AG04449 (cell line): ENCODE data around the gene GNB1.
"Not testable (repeated sequence)": the region's sequence is repeated elsewhere in the genome, so short reads cannot be mapped to it uniquely, and the experiment has no call there.

Source experiments
- CTCF ChIA-PET: fragments of 350-600 bp; formaldehyde crosslinking; extraction: SDS; loops from one replicate; lab custom pipeline; 2021; ENCODE audit warnings: antibody characterized with exemption; lab: Yijun Ruan, JAX
- POLR2A ChIA-PET: fragments of 400-600, 350-600 bp; formaldehyde crosslinking; extraction: SDS; loops from one replicate; lab custom pipeline; 2020; ENCODE audit warnings: antibody characterized with exemption, inconsistent platforms; lab: Yijun Ruan, JAX
- DNase-seq: peaks from one replicate; pipeline ENCODE4 v3.0.0-alpha.2; 2010; ENCODE audit warnings: low read depth, low spot score
- H3K4me3 ChIP-seq: 2 replicates; pipeline ENCODE4 v1.5.1; 2011; ENCODE audit warnings: low read depth, mild to moderate bottlenecking, control low read depth, low read length
- TF ChIP-seq, protein P1 (sequence below): IDR thresholded peaks from one replicate; pipeline ENCODE4 v1.5.1; 2011; ENCODE audit warnings: mild to moderate bottlenecking, moderate library complexity, low read length, control low read depth, inconsistent platforms; ENCODE audit not compliant: insufficient read depth; ENCODE audit errors: missing control alignments

The GNB1 gene

DNA sequence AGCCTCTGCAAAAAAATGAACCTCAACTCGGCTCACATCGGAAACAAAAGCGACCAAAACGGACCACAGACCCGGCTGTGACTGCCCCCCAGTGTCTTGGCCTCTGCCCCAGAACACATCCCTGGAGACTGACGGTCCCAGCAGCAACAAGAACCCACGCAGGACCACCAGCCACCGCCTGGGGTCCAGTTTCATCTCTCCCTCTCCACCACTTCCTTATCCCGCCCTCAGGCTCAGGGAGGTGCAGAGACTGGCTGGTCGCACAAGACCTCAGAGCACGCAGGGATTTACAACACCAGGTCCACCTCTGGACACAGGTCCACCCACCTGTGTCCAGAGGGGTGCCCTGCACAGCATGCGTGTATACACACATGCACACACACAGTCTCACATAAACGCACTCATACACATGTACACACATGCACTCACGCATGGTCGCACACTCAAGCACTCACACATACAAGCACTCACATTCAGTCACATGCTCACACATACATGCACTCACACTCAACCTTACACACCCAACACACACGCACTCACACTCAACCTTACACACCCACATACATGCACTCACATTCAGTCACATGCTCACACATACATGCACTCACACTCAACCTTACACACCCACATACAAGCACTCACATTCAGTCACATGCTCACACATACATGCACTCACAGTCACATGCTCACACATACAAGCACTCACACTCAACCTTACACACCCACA, 46.8 kb upstream of the GNB1 start:
- TF ChIP-seq, protein P1, sequence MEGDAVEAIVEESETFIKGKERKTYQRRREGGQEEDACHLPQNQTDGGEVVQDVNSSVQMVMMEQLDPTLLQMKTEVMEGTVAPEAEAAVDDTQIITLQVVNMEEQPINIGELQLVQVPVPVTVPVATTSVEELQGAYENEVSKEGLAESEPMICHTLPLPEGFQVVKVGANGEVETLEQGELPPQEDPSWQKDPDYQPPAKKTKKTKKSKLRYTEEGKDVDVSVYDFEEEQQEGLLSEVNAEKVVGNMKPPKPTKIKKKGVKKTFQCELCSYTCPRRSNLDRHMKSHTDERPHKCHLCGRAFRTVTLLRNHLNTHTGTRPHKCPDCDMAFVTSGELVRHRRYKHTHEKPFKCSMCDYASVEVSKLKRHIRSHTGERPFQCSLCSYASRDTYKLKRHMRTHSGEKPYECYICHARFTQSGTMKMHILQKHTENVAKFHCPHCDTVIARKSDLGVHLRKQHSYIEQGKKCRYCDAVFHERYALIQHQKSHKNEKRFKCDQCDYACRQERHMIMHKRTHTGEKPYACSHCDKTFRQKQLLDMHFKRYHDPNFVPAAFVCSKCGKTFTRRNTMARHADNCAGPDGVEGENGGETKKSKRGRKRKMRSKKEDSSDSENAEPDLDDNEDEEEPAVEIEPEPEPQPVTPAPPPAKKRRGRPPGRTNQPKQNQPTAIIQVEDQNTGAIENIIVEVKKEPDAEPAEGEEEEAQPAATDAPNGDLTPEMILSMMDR = no peak
- POLR2A ChIA-PET = no interaction called here

GRCh38 chr1:1937061-1937460, 46.2 kb upstream of the GNB1 start:
- ChIA-PET POLR2A (no interaction called here), CTCF (interaction anchor here (1.9 kb wide), 1 partner anchor 237 kb away, joined by 4 read pairs; no protein-coding TSS in a partner anchor)
- TF ChIP-seq, protein P1 = no peak
- DNase-seq = no peak
- no peak overlapping the region for H3K4me3 ChIP-seq

More for the DNA sequence above, 46.8 kb upstream of the GNB1 start:
- CTCF ChIA-PET = no interaction called here
- H3K4me3 ChIP-seq = no peak overlapping the region
- no peak for DNase-seq

GRCh38 chr1:1934848-1935247, 44.0 kb upstream of the GNB1 start:
- CTCF ChIA-PET = interaction anchor here (1.9 kb wide), 1 partner anchor 240 kb away, joined by 4 read pairs; no protein-coding TSS in a partner anchor
- POLR2A ChIA-PET, H3K4me3 ChIP-seq, DNase-seq: not testable (repeated sequence)

DNA sequence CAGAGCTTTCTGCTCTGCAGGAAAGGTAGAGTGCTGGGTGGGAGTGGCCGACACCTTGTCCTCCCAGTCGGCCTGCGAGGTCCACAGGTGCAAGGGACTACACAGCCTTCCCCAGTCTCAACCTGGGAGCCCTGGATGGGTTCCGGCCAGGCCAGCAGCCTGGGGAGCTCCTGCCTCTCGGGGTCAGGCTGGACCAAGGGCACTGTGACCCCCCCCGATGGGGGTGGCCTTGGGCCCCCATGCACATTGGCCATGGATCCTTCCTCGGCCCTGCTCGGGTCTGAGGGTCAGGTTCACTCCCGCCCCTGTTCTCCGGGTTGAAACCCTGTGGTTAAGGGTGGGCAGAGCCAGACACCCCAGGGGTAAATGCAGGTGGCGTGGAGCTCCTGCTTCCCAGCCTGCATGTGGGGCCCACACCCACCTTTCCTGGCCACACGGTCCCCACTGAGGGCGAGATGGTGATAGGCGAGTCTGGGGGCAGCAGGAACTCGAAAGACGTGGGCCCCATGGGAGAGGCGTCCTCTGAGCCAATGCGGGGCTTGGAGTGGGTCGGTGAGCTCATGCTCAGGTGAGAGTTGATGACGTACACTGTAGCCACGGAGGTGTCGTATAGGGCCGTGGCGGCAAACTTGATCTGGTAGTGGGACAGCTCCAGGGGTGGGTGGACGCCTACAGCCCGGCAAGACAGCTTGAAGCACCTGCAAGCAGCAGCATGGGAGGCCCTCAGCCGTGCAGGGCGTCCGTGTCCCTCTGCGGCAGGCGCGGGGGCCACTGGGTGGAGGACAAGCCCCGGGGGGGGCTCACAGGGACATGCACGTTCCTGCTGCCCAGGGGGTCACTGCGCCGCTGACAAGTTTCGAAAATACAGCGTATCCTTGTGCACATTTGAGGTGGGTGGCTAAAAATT, 39.0 kb upstream of the GNB1 start:
- TF ChIP-seq, protein P1 = no peak
- no peak for DNase-seq
- ChIA-PET CTCF (interaction anchor here (0.9 to 1.3 kb wide), 4 partner anchors 11 to 115 kb away, joined by 3 to 5 read pairs (median 4); no protein-coding TSS in a partner anchor), POLR2A (no interaction called here)
- no peak overlapping the region for H3K4me3 ChIP-seq

DNA sequence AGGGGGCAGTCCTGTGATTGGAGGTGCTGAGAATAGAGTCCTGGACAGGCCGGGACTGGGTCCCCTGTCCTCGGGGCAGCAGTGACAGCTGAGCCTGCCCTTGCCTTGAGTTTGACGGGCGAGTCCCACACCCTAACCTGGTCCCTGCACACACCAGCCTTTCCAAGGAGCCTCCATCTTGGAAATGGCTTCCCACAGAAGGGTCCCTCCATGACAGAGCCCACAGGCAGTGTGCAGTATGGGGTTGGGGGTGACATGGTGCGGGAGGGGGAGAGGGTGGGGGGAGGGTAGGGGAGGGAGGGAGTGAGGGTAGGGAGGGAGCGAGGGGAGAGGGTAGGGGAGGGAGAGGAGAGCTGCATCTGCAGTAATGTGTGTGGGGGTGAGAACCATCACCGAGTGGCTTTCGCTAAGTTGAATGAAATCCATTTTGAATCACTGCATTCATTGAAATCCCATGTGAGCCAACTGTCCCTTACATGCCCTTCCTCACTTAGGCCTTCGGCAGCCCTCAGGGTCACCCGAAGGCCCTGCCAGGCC, 38.3 kb upstream of the GNB1 start:
- no peak for DNase-seq
- H3K4me3 ChIP-seq = no peak overlapping the region
- ChIA-PET POLR2A (no interaction called here), CTCF (interaction anchor here (1.3 kb wide), 2 partner anchors 15 to 116 kb away, joined by 3 to 4 read pairs; no protein-coding TSS in a partner anchor)
- TF ChIP-seq, protein P1 = no peak

- TF ChIP-seq, protein P1 = no peak
- H3K4me3 ChIP-seq = no peak overlapping the region
- ChIA-PET POLR2A (no interaction called here), CTCF (interaction anchor here (1.3 kb wide), 1 partner anchor 116 kb away, joined by 3 read pairs; no protein-coding TSS in a partner anchor)
- DNase-seq = no peak
These were observed 37.6 kb upstream of the GNB1 start for GRCh38 chr1:1928231-1929101.
